GM19238 (cell line): ENCODE measurements around the gene KLF11.
"Not testable (repeated sequence)": the region's sequence is repeated elsewhere in the genome, so short reads cannot be mapped to it uniquely, and the experiment has no call there.

Experiments used
- DNase-seq: peaks from one replicate; pipeline ENCODE4 v3.0.0; 2011; ENCODE audit warnings: low spot score; ENCODE audit not compliant: insufficient read length

Gene KLF11

DNA sequence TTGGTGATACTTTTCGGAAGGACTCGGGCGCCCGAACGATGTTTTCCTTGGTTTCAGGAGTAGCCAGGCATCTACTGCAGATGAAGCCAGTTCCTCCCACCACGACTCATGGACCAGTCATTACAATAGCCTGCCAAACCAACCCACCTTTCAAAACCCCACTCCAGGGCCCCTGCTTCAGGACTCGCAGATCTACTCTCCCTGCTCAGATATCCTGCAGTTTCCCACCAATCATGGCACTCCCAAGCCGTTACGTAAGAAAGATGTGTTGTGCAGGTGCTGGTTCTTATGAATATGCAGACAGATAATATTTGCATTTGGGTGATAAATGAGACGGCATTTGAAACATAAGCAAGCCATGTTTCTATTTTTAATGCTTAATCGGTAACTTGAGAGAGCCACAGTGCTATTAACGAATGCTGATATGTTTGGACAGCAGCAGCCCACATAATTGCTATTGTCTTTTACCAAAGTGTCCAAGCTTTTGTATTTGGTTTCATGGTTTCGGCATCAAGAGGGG lies 40.4 kb downstream of the KLF11 start:
- no peak for DNase-seq

DNA sequence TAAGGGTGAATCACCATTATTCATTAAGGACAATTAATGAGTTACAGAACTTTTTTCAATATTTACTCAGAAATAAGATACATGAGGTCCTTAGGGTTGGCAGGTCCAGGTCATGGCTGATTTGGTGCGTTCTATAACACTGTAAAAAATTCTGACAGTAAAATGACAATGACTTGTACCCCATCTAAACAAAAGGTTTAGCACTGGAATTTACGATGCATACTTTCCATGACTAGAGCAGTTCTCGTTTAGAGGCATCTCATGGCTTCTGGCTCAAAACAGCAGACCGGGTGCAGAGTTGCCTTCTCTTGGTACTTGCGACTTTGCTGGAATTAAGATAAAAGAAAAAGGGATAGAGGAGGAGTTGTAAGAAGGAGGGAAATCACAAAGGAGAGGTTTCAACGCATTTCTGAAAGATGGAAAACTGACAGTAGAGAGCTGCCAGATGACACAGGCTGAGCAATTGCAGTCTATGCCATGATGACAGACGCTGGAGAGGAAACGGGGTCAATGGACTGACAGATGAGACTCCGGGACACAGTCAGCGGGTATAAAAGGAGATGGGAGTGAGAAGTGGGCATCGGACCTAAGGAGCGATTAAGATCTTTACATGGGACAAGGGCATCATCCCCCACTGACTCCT lies 41.0 kb downstream of the KLF11 start:
- DNase-seq = no peak

DNA sequence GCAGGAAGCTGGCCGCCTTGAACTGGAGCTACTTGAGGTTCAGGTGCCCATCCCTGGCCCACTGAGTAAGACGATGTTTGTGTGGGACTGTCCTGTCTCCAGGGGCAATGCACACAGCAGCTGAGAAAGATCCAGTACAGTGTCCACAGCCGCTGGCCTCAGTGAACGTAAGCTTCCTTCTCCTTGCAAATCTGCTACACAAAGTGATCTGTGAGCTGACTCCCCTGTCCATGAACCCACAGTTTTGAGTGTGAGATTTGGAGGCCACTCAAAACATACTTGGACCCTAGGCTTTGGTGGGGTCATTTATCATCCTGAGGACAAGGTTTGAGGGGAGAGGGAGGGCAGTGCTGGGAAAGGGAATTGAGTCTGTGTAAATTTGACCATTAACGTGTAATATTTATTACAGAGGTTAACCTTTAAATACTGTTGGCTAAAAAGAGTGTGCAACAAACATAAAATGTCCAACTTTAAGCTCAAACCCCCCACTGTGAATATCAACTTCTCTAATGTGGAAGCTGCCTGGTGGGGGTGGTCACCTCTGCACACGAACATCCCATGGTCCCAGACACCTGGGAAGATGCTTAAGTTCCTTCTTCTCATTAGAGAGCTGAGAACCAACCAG lies 41.8 kb downstream of the KLF11 start:
- DNase-seq = no peak

DNA sequence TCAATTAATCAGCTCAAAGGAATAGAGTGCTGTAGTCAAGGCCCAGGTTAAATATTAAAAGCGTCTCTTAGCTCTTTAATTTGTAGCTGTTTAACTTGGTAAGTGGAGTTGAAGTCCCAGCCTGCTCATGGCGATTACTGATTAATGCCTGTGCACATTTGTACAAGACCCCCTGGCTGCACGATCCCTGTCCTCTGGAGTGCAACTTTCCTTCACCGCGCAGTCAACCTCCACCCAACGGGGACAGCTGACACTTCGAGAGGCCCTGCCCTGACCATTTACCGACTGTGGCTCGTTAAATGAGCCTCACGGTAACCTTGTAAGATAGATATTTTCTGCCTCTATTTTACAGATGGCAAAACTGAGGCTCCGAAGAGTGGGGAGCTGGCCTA lies 42.3 kb downstream of the KLF11 start:
- DNase-seq = no peak

DNA sequence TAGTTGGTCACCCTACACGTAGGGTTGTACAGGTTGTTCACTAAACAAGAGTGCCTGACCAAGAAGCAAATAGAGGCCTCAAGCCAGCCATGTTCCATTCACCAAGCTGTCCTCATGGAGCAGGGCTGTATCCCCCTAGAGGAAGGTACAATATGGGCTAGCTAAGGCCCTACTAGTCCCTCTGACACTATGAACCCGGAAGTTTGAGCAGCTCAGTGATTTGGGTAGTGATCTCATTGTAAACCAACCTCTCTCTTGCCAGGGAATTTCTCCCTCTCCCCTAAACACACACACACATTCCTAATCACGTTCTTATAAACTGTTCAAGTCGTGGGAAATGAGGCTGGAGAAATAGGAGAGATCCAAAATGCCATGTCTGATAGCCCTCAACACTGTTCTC lies 43.6 kb downstream of the KLF11 start:
- no peak for DNase-seq

DNA sequence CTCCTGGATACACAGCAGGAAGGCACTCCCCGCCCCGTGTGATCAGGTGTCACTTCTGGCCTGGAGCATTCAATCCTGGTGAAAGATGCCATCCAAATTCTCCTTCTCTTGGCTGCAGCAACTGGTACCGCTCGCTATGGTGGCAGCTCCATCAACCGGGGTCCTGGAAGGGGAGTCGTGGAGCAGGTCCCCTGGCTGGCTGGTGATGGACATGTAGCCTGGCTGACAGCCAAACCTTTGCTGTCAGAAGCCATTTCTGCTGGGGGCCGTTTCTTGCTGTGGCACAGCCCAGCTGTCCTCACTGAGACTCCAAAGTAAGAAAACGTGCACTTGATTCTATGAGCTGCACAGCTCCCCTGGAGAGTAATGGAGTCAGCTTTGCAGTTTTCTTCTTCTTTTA lies 44.0 kb downstream of the KLF11 start:
- DNase-seq = no peak

DNA sequence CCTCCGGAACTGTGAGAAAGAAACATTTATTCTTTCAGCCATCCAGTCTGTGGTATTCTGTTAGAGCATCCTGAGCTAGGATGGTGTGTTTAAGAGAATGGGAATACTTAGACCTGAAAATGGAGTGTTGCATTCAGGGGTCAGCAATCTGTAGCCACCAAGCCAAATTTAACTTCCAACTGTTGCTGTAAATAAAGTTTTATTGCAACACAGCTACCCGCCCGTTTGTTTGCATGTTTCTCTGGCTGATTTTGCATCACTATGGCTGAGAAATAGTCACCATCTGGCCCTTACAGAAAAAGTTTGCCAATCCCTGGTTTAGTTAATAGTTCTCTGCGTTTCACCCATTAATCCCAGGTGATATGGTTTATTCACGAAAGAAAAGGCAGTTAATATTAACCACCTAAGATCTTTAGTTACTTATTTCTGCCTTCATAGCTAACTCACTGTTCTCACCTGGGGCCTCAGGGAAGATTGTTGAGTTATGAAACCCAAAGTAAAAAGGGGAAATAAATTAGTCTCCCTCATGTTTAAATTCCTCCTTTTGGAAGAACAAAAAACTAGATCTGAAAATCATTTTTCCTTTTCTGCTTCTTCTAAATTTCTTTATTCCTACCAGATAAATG lies 46.3 kb downstream of the KLF11 start:
- no peak for DNase-seq

DNA sequence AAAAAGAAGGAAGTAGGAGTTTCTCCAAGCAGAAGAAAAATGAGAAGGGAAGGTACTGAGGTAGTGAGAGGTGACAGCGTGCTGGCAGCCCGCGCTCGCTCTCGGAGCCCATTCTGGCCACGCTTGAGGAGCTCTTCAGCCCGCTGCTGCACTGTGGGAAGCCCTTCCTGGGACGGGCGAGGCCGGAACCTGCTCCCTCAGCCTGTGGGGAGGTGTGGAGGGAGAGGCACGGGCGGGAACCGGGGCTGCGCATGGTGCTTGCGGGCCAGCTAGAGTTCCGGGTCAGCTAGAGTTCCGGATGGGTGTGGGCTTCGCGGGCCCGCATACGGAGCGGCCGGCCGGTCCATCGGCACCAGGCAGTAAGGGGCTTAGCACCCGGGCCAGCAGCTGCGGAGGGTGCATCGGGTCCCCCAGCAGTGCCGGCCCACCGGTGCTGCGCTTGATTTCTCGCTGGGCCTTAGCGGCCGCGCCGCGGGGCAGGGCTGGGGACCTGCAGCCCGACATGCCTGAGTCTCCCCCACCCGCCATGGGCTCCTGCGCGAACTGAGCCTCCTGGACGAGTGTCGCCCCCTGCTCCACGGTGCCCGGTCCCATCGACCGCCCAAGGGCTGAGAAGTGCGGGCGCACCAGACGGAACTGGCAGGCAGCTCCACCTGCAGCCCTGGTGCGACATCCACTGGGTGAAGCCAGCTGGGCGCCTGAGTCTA lies 48.0 kb downstream of the KLF11 start:
- DNase-seq = no peak

DNA sequence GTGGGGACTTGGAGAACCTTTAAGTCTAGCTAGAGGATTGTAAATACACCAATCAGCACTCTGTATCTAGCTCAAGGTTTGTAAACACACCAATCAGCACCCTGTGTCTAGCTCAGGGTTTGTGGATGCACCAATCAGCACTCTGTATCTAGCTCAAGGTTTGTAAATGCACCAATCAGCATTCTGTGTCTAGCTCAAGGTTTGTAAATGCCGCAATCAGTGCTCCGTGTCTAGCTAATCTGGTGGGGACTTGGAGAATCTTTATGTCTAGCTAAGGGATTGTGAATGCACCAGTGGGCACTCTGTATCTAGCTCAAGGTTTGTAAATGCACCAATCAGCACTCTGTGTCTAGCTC lies 48.5 kb downstream of the KLF11 start:
- not testable (repeated sequence) for DNase-seq

DNA sequence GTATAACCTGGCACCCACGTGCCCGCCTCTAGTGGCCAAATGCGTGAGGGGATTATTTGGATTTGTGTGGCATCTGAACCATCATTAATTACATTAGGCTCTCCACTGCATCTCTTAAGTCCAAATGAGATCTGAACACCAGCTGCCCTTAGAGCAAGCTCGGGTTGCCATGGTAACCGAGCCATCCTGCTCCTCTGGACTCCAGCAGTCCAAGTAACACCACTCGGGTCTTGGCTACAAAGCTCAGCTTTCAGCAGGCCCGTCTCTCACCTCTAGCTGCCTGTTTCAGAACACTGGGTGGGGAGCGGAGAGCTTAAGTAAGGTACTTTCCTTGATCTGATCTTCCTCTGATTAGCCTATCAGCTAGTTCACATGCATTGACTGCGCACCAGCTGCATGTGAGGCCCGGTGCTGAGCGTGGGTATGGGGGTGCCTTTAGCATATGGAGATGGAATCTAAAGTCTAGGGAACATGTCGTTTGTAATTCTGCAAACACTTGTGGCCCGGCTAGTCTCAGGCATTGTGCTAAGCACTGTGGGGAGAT lies 51.0 kb downstream of the KLF11 start:
- no peak for DNase-seq

DNA sequence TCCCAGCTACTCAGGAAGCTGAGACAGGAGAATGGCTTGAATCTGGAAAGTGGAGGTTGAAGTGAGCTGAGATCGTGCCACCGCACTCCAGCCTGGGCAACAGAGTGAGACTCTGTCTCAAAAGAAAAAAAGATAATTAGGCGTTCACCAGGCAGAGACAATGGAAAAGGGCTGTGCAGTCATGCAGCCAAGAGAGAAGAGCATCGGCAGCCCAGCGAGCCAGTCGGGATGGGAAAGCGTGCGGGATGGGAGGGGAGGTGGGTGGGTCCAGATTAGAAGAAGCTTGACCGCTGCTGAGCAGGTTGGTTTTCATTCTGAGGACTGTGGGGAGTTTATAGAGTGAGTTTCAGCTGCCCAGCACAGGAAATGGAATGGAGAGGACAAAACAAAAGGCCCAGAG lies 51.8 kb downstream of the KLF11 start:
- no peak for DNase-seq

DNA sequence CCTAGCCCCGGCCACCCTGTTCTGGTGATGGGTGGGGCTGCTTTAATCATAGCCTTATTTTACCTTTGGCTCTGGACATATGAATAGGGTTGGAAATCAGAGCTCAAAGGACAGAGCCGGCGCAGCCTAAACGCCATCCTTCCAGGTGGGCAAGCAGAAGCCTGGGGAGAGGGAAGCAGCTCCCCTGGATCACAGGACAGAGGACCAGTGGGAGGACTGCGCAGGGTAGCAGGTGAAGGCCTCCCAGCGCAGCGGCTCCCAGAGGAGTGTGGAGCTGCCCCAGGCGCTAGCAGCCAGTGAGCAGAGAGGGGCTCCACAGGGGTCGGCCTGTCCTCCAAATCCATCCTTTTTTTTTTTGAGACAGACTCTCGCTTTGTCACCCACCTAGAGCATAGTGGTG lies 53.3 kb downstream of the KLF11 start:
- no peak for DNase-seq

DNA sequence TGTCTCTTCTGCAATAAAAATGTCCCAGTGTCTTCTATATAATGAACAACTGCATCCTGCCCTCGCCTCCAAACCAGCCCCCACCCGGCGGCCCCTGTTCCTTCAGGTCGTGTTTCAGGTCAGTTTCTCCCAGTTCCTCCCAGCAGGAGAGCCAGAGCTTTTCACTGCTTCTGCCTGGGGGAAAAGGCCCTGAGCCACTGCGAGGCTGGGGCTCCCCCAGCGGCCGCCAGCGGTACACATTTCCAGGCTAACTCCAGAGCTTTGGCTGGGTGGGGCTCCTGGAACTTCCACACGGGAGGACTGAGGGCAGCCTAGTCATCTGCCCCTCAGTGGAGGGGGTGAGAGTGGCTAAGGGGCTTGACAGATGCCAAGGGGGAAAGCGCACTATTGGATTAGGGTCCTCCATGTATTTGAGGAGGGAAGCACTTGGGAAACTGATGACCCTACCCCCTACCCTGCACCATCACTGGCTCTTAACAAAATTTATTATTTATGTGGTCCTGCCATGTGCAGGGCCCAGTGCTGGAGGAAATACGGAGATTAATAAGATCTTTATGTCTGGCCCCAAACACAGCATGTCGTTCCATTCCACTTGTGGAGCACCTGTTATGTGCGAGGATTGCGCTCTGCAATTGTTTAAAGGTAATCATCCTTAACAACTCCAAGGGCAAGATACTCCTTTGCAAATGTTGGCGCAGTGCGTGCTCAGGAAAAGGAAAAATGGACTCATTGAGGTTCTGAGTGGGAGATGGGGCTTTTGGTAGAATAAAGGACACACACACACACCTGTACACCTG lies 54.2 kb downstream of the KLF11 start:
- peak; percentile 68 for DNase-seq

DNA sequence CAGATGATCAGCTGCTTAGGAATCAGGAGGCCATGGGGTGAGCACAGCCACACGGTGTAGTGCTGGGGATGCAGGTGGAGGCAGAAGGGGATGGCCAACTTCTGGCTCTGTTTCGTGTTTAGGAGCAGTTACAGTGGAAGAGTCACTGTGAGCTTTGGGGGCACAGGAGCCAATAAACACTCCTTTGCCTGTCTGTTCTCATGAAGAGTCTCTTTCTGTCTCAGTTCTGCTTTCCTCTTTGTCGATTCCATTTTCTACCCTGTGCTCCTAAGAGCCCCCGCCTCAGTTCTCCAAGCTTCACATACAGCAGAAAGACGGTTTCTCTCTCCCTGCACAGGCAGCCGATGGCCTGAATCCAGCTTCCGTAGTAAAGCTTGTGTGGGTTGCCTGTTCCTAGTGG lies 58.1 kb downstream of the KLF11 start:
- no peak for DNase-seq

DNA sequence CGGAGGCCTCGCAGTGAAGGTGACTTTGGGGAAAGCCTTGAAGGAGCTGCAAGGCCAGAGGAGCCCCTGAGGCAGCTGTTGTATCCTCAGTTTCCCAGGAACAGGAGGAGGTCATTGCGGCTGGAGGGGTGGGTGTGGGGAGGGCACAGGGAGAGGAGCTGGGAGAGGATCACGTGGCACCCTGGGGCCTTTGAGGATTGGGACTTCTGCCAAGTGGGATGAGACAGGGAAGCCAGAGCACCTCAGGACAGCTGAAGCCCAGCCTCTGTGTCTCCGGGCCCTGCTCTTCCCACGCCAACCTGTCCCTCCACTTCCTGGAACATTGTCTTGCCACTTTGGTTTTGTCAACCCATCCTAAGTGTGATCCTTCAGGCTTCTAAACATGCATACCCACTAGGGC lies 59.8 kb downstream of the KLF11 start:
- no peak for DNase-seq
